Neural progenitor cell (in vitro differentiated cells): ENCODE results near the gene GPR158.

ENCODE experiments used
- EZH2 ChIP-seq: fragments of 200-600 bp; sonication (generic); IDR thresholded peaks from 2 replicates; pipeline ENCODE4 v1.6.1; 2017; ENCODE audit warnings: antibody characterized with exemption, mild to moderate bottlenecking, moderate library complexity
- TF ChIP-seq, protein P1 (sequence below): fragments of 200-600 bp; sonication (generic); IDR thresholded peaks from 2 replicates; pipeline ENCODE4 v1.5.1; 2017; ENCODE audit warnings: antibody characterized with exemption, mild to moderate bottlenecking

DNA sequence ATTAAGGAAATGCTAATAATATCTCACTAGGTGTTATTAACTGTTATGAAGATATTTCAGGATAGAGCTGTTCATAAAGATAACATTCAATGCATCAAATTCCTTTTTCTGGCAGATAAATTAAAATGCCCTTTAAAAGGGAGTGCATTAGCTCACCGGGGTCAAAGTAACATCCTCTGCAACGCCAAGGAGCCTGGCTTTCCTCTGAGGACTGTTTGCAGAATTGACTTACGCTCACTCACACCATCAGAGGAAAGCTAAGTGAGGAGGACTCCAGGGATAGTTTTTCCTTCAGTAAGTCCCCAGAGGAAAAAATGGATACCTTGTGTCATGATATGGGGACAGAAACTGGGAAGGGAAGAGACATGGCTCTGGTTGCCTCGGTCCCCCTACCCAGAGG lies 45.2 kb upstream of the GPR158 start:
- TF ChIP-seq, protein P1, sequence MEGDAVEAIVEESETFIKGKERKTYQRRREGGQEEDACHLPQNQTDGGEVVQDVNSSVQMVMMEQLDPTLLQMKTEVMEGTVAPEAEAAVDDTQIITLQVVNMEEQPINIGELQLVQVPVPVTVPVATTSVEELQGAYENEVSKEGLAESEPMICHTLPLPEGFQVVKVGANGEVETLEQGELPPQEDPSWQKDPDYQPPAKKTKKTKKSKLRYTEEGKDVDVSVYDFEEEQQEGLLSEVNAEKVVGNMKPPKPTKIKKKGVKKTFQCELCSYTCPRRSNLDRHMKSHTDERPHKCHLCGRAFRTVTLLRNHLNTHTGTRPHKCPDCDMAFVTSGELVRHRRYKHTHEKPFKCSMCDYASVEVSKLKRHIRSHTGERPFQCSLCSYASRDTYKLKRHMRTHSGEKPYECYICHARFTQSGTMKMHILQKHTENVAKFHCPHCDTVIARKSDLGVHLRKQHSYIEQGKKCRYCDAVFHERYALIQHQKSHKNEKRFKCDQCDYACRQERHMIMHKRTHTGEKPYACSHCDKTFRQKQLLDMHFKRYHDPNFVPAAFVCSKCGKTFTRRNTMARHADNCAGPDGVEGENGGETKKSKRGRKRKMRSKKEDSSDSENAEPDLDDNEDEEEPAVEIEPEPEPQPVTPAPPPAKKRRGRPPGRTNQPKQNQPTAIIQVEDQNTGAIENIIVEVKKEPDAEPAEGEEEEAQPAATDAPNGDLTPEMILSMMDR = no peak
- no peak for TF ChIP-seq EZH2
